Bladder microvascular endothelial cell (primary cell): ENCODE results near the gene GOLGA8F. TPM values are rescaled to one million over a fixed set of nuclear protein-coding genes. Genes with fewer than 3 reads are reported as not detected.

ENCODE experiments used
- total RNA-seq: library from RNA; depleted of rRNA; stranded (reverse); fragments of >200 nt; gene quantifications from 2 replicates; pipeline ENCODE4 v1.2.3, GENCODE V29; 2014

The GOLGA8F gene
- total RNA-seq: under 0.01 TPM in 1 of 2 replicates, not detected in the other

DNA sequence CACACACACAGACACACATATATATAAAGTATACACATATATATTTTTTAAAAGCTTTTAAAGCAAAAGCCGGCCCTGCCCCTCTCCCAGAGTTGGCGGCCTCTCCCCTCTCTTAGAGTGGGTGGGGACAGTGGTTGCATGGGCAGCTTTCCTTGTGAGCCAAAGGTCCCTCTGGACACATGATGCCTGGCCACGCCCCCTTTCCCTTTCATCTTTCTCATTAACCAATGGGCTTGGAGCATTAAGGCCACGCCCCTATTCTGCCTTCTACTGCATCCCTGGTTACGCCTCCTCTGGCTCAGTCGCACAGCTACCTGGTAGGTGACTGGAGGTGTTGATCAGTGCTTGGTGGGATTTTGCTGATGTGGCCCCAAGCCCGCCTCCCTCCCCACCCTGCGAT is at the start of gene GOLGA8F:
Gene GOLGA8F, plus strand, starts transcription at position 301 of the 400 bp plus-strand sequence. Its CDS starts 98 bp downstream, at position 399.

GRCh38 chr15:28357984-28358383 is 20.5 kb upstream of the GOLGA8F start, which contains the start of gene GOLGA6L24:
Gene GOLGA6L24 (minus strand): TSS chr15:28358084. CDS start chr15:28358023, 61 bp downstream.

Other genes with a start within 250 kb of the GOLGA8F start
- gene HERC2, start 56.5 kb upstream of the GOLGA8F start, total RNA-seq: 45.7 and 98.2 TPM in 2 replicates
- gene GOLGA6L24, start 20.6 kb upstream of the GOLGA8F start, total RNA-seq: not detected in 2 replicates
- not detected in 2 replicates for gene GOLGA8G, start 154.3 kb downstream of the GOLGA8F start, total RNA-seq
- gene GOLGA6L25, start 174.9 kb downstream of the GOLGA8F start, total RNA-seq: 0.06 TPM in 1 of 2 replicates, not detected in the other